Measurements from ENCODE around the gene MAK. TPM values are rescaled to one million over a fixed set of nuclear protein-coding genes. Genes with fewer than 3 reads are reported as not detected.
A peak's percentile ranks its signal among the peaks of the same experiment; 100 is the strongest.
"Not testable (repeated sequence)": the region's sequence is repeated elsewhere in the genome, so short reads cannot be mapped to it uniquely, and the experiment has no call there.

Gene MAK
- total RNA-seq = 0.14 and 0.17 TPM in 2 replicates

- Histone ChIP-seq H3K36me3 (ENCODE audit: control insufficient read depth, insufficient read depth, low read length) (no peaks in the 10 kb centered on the region), H3K4me3 (ENCODE audit: low read depth, low read length) (peak within 1 kb of the TSS; percentile 83), H3K27me3 (ENCODE audit: control insufficient read depth, insufficient read depth, low read length) (no peaks in the 10 kb centered on the region)
- TF ChIP-seq, protein P1, sequence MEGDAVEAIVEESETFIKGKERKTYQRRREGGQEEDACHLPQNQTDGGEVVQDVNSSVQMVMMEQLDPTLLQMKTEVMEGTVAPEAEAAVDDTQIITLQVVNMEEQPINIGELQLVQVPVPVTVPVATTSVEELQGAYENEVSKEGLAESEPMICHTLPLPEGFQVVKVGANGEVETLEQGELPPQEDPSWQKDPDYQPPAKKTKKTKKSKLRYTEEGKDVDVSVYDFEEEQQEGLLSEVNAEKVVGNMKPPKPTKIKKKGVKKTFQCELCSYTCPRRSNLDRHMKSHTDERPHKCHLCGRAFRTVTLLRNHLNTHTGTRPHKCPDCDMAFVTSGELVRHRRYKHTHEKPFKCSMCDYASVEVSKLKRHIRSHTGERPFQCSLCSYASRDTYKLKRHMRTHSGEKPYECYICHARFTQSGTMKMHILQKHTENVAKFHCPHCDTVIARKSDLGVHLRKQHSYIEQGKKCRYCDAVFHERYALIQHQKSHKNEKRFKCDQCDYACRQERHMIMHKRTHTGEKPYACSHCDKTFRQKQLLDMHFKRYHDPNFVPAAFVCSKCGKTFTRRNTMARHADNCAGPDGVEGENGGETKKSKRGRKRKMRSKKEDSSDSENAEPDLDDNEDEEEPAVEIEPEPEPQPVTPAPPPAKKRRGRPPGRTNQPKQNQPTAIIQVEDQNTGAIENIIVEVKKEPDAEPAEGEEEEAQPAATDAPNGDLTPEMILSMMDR (IDR thresholded peaks at IDR 0.05; ENCODE audit: insufficient read depth, low read length, poor library complexity, severe bottlenecking) = no peak
- peak; percentile 73 for DNase-seq (ENCODE audit: low read depth)
Observed at GRCh38 chr6:10837995-10838793, at the start of gene MAK. Gene MAK (minus strand): TSS chr6:10838539. CDS start chr6:10830648, 7,891 bp downstream.

- Histone ChIP-seq H3K4me3 (ENCODE audit: low read depth, low read length) (peak within 1 kb of the TSS; percentile 53), H3K27me3 (ENCODE audit: control insufficient read depth, insufficient read depth, low read length) (peaks cover 32% of the 10 kb centered on the region), H3K36me3 (ENCODE audit: control insufficient read depth, insufficient read depth, low read length) (no peaks in the 10 kb centered on the region)
- TF ChIP-seq, protein P1 (IDR thresholded peaks at IDR 0.05; ENCODE audit: insufficient read depth, low read length, poor library complexity, severe bottlenecking) = peak; percentile 68
- DNase-seq (ENCODE audit: low read depth) = peak; percentile 54
Observed at GRCh38 chr6:10886691-10887502, 48.6 kb upstream of the MAK start, which contains the start of gene SYCP2L. Gene SYCP2L (plus strand): TSS chr6:10887052. CDS start chr6:10887127, 75 bp downstream.

DNA sequence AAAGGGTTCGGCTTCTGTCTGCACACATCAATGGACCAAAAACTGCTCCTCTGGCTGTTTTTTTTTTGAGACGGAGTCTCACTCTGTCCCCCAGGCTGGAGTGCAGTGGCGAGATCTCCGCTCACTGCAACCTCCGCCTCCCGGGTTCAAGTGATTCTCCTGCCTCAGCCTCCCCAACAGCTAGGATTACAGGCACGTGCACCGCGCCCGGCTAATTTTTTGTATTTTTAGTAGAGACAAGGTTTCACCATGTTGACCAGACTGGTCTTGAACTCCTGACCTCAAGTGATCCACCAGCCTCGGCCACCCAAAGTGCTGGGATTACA, 48.0 kb upstream of the MAK start:
- not testable (repeated sequence) for DNase-seq (ENCODE audit: low read depth); H3K36me3 ChIP-seq (ENCODE audit: control insufficient read depth, insufficient read depth, low read length)
- peak overlapping the region; percentile 53 for H3K4me3 ChIP-seq (ENCODE audit: low read depth, low read length)
- H3K27me3 ChIP-seq (ENCODE audit: control insufficient read depth, insufficient read depth, low read length) = peaks cover 37% of the 10 kb centered on the region

DNA sequence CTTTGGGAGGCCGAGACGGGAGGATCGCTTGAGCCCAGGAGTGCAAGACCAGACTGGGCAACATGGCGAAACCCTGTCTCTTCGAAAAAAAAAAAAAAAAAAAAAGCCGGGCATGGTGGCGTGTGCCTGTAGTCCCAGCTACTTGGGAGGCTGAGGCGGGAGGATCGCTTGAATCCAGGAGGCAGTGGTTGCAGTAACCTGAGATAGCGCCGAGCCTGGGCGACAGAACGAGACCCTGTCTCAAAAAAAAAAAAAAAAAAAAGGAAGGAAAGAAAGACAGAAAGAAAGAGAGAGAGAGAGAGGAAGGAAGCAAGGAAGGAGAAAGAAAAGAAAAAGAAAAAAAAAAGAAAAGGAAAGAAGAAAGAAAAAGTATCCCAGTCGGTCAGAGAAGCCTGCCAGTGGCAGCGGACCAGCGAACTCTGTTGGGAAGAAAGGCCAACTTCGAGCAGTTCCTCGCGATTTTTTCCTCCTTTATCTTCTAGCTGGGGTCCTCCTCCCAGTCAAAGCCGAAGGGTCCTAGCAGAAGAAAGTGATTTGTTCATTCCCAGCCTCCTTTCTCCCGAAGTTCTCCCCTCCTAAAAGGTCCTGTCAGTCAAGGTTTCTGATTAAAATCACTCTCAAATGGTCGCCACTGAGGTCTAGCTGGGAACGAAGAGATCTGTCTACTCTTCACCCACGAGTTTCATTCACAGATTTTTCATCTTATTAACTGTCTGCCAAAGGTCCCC, 46.1 kb upstream of the MAK start:
- H3K4me3 ChIP-seq (ENCODE audit: low read depth, low read length) = no peak overlapping the region
- TF ChIP-seq, protein P1 (IDR thresholded peaks at IDR 0.05; ENCODE audit: insufficient read depth, low read length, poor library complexity, severe bottlenecking) = no peak
- no peaks in the 10 kb centered on the region for H3K36me3 ChIP-seq (ENCODE audit: control insufficient read depth, insufficient read depth, low read length)
- DNase-seq (ENCODE audit: low read depth) = no peak
- peaks cover 48% of the 10 kb centered on the region for H3K27me3 ChIP-seq (ENCODE audit: control insufficient read depth, insufficient read depth, low read length)

- DNase-seq (ENCODE audit: low read depth) = no peak
Observed at GRCh38 chr6:10883312-10884244, 45.2 kb upstream of the MAK start.

More at GRCh38 chr6:10883312-10884244, 45.2 kb upstream of the MAK start:
- Histone ChIP-seq H3K4me3 (ENCODE audit: low read depth, low read length) (no peak overlapping the region), H3K27me3 (ENCODE audit: control insufficient read depth, insufficient read depth, low read length) (peaks cover 48% of the 10 kb centered on the region), H3K36me3 (ENCODE audit: control insufficient read depth, insufficient read depth, low read length) (no peaks in the 10 kb centered on the region)
- TF ChIP-seq, protein P1 (IDR thresholded peaks at IDR 0.05; ENCODE audit: insufficient read depth, low read length, poor library complexity, severe bottlenecking) = no peak

Data from kidney epithelial cell (primary cell).